Adipose tissue (tissue), 3 donors: ENCODE data around the gene BMP8A. TPM values are rescaled to one million over a fixed set of nuclear protein-coding genes. Genes with fewer than 3 reads are reported as not detected.
"Not testable (repeated sequence)": the region's sequence is repeated elsewhere in the genome, so short reads cannot be mapped to it uniquely, and the experiment has no call there.

Experiments used
- H3K27ac ChIP-seq: one replicate; pipeline ENCODE4 v1.5.1; 2013; ENCODE audit warnings: low read depth, low read length
- WGBS, 3 donors: extraction: QIAGEN DNeasy Blood & Tissue Kit; methylation state at CpG; one replicate each; pipeline ENCODE4 v1.1.7; 2013; 5-methylcytosine and 5-hydroxymethylcytosine counted together
- polyA plus RNA-seq, 3 donors: library from polyadenylated mRNA; stranded (reverse); fragments of 200-250 nt; gene quantifications; one replicate each; pipeline ENCODE4 v1.2.3, GENCODE V29; 2013
- donor health status: healthy with polysubstance abuse.
- donor health status: Bipolar disorder and iron deficiency.
- donor health status: healthy.

BMP8A gene, protein sequence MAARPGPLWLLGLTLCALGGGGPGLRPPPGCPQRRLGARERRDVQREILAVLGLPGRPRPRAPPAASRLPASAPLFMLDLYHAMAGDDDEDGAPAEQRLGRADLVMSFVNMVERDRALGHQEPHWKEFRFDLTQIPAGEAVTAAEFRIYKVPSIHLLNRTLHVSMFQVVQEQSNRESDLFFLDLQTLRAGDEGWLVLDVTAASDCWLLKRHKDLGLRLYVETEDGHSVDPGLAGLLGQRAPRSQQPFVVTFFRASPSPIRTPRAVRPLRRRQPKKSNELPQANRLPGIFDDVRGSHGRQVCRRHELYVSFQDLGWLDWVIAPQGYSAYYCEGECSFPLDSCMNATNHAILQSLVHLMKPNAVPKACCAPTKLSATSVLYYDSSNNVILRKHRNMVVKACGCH
- polyA plus RNA-seq = under 1 TPM in 2 of 3 donors, not detected in 1; 0.36 to 0.39 TPM

DNA sequence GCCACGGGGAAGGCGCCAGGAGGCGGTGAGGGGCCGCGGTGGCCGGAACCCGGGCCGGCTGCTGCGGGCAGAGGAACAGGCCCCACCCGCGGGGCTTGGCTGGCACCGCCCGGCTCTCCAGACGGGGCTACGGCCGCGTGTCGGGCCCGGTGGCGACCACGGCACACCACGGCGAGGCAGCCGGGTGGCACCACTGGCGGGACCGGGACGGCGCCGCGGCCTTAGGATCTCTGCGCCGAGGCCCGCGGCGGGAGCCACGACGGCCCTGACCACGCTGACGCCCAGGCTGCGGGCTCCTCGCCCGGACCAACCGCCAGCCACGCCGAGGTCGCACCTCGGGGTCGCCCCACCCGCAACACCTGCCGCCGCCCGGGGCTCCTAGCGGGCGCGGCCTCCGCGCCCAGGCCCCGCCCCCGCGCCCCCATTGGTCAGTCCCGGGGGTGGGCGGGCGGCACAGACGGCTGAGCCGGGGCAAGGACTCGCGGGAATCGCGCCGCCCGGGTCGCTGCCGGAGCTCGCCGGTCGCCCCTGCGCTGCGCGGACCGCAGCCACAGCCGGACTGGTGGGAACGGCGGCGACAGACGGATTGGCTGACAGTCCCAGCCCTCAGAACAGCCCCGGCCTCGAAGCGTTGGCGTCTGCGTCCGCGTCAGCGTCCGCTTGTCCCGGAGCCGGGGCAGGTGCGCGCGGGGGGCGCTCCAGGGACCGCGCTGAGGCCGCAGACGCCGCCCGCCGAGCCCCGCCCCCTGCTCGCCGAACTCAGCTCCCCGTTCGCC, at the start of gene BMP8A:
Gene BMP8A (plus strand): TSS at position 491 of the 776 bp plus-strand sequence. CDS start 356 bp downstream, outside the sequence.
- no peak within 1 kb of the TSS for H3K27ac ChIP-seq
- WGBS, 3 donors = 0 to 1% (median 1%) methylated on average over 65 to 112 of the region's 112 CpGs

DNA sequence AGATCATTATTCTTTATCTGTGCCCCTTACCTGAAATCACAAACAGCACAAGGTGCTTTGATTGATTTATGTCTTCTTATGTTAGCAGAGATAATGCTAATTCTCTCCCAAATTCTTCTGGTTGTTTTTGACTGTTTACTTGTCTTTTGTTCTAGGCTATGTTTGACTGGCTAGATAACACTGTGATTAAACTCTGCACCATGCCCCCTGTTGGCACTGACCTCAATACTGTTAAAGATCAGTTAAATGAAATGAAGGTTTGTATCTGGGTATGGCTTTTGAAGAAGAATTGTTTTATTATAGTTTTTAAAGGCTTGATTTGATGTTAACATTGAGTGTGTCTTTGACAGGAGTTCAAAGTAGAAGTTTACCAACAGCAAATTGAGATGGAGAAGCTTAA, 49.6 kb upstream of the BMP8A start:
- no peak overlapping the region for H3K27ac ChIP-seq

DNA sequence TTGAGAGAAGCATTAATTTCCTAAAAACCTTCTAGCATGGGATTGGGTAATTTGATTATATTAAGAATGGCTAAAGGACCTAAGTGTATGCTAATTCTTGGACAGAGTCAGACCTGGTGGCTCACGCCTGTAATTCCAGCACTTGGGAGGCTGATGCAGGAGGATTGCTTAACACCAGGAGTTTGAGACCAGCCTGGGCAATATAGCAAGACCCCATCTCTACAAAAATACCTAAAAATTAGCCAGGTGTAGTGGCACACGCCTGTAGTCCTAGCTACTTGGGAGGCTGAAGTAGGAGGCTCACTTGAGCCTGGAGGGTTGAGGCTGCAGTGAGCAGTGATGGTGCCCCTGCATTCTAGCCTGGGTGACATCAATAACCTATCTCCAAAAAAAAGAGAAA, 45.9 kb upstream of the BMP8A start:
- WGBS, 3 donors = 89 to 100% (median 94%) methylated on average over 2 of the region's 2 CpGs
- H3K27ac ChIP-seq = no peak overlapping the region

DNA sequence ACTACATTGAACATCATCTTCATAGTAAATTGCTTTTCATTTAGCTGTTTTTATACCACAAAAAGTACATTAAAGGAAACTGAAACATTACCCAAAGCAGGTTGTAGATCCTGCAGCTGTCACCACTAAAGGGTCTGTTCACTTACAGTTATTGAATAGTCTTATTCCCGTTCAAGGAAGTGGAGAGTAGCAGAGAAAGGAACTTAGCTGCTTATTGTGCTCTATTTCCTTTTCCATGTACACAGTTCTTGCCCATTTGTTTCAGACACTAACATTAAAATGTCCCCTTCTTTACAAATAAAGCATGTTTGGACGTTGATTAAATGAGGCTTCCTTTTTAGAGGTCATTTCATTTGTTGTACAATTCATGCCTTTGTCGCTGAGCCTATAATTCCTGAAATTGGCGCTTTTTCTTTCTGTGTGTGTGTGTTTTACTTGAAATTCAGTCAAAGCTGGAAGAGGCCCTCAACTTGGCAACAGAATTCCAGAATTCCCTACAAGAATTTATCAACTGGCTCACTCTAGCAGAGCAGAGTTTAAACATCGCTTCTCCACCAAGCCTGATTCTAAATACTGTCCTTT, 44.4 kb upstream of the BMP8A start:
- no peak overlapping the region for H3K27ac ChIP-seq
- WGBS, 3 donors = 73 to 86% (median 83%) methylated on average over 5 of the region's 5 CpGs

DNA sequence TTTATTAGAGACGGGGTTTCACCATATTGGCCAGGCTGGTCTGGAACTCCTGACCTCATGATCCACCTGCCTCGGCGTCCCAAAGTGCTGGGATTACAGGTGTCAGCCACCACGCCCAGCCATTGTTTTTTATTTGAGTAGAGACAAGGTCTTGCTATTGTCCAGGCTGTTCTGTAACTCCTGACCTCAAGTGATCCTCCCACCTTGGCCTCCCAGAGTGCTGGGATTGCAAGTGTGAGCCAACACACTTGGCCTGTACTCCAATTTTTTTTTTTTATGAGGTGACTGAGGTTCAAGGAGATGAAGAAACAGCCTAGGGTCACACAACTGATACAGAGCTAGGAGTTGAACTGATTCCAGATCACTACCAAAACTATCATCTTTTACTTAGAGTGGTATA, 41.4 kb upstream of the BMP8A start:
- 91 to 97% (median 97%) methylated on average over 4 of the region's 4 CpGs for WGBS, 3 donors
- H3K27ac ChIP-seq = not testable (repeated sequence)

DNA sequence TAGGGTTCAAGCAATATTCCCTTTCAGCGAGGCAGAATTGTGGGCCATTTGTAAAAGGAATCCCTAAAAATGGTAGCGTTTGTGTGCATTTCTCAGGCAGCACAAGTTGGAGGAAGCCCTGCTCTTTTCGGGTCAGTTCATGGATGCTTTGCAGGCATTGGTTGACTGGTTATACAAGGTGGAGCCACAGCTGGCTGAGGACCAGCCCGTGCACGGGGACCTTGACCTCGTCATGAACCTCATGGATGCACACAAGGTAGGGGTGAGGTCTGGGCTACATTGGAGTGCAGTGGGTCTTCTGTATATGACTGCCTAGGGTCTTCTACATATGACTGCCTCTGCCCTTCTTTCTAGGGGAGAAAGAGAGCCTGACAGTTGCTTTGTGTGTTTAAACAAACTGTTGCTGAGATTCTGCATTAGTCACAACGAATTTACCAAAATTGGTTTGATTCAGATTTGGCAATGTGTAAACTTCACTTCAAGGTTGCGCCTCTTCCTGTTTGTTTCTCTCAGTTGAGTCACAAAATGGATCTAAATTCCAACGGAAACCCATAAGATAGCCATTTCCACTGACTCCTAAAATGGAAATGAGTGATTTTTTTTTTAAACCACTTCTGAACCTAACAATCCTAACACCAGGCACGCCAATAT, 40.4 kb upstream of the BMP8A start:
- H3K27ac ChIP-seq = no peak overlapping the region
- 62 to 71% (median 68%) methylated on average over 10 of the region's 10 CpGs for WGBS, 3 donors

DNA sequence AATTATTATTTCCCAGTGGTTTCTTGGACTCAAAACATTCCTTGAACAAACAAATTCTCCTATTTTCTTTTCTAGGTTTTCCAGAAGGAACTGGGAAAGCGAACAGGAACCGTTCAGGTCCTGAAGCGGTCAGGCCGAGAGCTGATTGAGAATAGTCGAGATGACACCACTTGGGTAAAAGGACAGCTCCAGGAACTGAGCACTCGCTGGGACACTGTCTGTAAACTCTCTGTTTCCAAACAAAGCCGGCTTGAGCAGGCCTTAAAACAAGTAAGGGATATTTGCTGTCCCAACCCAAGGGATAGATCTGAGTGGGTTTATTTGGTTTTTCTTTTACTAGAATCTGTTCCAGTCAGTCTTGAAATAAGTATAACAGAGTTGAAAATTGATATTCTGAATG, 39.4 kb upstream of the BMP8A start:
- no peak overlapping the region for H3K27ac ChIP-seq
- 93 to 94% (median 94%) methylated on average over 7 of the region's 7 CpGs for WGBS, 3 donors

DNA sequence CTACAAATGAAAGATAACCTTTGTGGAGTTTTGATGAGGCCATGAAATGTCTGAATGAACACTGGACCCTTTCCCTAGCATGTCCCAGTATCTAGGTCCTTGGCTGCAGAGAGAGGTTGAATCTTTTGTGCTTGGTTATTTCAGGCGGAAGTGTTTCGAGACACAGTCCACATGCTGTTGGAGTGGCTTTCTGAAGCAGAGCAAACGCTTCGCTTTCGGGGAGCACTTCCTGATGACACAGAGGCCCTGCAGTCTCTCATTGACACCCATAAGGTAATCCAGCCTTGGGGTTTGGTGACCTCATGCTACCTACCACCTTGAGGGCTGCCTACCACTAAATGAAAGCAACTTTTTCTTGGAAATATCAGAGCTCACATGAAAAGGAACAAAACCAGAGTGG, 38.9 kb upstream of the BMP8A start:
- WGBS, 3 donors = 89 to 96% (median 90%) methylated on average over 5 of the region's 5 CpGs
- H3K27ac ChIP-seq = no peak overlapping the region

DNA sequence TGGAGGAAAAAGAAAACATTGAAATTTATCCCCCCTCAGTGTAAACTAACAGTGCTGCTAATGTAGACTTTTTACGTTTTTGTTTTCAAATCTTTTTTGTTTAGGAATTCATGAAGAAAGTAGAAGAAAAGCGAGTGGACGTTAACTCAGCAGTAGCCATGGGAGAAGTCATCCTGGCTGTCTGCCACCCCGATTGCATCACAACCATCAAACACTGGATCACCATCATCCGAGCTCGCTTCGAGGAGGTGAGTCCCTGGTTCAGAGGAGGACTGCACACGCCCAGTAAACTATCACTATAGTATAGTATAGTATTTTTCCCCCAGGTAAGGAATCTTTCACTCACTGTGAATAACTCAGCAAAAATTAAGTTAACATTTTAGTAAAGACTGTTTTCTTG, 37.8 kb upstream of the BMP8A start:
- WGBS, 3 donors = 65 to 80% (median 66%) methylated on average over 8 of the region's 8 CpGs
- H3K27ac ChIP-seq = no peak overlapping the region

DNA sequence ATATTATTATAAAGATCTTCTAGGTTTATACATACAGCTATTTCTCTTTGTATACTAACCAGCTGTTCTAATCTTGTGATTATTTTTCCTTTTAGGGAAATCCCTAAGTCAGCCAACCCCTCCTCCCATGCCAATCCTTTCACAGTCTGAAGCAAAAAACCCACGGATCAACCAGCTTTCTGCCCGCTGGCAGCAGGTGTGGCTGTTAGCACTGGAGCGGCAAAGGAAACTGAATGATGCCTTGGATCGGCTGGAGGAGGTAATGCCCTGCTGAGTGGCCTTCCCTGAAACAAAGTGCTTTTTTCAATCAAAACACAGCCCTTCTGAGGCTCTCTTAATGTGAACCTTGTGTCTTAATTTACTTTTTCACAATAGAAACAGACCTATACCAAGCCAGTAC, 32.4 kb upstream of the BMP8A start:
- no peak overlapping the region for H3K27ac ChIP-seq
- 90 to 96% (median 91%) methylated on average over 4 of the region's 4 CpGs for WGBS, 3 donors

DNA sequence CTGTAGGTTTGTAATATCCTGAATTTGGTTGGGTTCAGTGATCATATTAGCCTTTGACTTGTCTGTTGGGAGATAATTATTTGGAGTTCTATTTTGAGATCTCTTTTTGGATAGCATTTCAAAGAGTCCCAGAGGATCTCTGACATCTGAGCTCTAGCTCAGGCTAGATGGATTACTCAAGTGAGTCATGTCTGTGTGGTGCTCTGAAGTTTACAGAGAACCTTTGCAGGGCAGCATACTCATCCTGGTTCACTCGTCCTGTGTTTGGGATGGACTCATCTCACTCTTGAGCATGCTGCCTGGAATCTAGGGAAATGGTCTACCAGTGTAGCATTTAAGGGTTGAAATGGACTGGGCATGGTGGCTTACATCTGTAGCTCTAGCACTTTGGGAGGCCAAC, 29.4 kb upstream of the BMP8A start:
- 58 to 74% (median 63%) methylated on average over 1 of the region's 1 CpG for WGBS, 3 donors
- no peak overlapping the region for H3K27ac ChIP-seq

DNA sequence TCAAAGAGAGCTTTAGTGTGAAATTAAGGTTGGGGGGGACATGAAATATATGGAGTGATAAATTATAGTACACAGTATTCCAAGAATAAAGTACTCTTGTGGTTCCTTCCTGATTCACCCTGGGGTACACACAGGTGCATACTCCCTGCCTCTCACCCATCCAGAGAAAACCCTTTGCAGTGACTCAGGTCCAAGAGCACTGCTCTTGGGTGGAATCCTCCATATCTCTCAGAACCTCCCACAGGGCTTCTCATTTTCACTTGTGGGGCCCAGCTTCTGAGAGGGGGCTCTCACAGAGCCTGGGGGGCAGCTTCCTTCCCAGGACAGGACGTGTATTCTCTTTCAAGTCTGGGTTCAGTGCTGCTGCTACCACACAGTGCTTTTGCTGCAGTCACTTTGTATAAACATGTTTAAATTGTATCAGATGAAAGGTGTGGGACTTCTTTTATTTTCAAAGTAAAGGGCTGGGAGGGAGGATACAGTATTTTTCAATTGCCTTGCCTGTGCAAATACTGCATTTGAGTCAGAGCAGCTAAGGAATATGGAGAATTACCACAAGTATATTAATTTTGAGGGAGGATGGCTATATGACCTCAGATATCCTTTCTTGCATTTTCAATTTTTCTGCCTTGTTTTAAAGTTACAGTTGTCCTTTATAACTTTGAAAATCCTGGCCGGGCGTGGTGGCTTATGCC, 24.9 kb upstream of the BMP8A start:
- WGBS, 3 donors = 72 to 85% (median 76%) methylated on average over 3 of the region's 3 CpGs
- no peak overlapping the region for H3K27ac ChIP-seq

DNA sequence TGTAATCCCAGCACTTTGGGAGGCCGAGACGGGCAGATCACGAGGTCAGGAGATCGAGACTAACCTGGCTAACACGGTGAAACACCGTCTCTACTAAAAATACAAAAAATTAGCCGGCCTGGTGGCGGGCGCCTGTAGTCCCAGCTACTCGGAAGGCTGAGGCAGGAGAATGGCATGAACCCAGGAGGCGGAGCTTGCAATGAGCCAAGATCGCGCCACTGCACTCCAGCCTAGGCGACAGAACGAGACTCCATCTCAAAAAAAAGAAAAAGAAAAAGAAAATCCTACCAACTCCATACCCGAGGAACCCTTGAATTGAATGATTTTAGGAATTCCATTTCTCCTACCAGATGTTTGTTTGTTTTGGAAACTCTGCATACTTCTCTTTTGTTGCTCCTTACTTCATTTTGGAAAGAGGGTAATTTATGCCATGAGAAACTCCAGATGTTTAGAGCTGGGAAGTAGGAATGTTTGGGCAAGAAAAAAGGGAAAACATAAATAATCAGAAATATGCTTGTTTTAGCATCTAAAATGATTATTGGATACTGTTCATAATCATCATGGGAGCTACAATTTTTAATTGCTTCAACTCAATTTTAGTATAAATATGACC, 24.2 kb upstream of the BMP8A start:
- WGBS, 3 donors = 56 to 81% (median 74%) methylated on average over 16 of the region's 16 CpGs
- not testable (repeated sequence) for H3K27ac ChIP-seq

DNA sequence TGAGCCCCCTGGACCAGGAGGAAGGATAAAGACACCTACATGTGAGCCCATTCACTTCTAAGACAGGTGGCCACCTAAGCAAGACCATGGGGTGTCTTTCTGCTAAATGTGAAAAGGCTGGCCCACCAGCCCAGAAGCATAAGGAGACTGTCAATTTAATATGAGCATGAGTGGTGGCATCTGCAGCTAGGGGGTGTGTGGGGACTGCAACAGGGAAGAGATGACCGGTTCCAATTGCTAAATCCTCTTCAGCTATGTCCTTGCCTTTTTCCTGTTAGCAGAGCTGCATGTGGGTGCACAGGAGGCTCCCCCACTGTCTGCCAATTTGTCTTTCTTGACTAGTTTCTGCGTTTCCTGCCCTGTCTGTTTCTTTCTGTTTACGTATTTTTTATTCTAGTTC, 22.3 kb upstream of the BMP8A start:
- no peak overlapping the region for H3K27ac ChIP-seq
- 67 to 79% (median 77%) methylated on average over 3 of the region's 3 CpGs for WGBS, 3 donors

DNA sequence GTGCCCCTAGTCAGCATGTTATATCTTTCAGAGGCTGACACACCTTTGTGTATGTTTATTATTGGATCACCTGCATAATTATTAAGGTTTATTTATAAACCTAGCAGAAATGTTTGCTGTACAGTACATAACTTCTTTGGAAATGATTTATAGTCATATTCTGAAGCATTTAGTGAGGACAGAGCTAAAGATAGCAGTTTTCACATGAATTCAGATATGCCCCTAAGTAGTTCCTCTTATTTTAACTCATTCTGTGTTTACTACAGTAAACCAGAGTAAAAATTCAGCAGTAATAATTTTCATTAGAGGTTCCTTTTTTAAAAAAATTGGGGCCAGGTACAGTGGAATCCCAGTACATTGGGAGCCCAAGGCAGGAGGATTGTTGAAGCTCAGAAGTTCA, 21.4 kb upstream of the BMP8A start:
- no peak overlapping the region for H3K27ac ChIP-seq

DNA sequence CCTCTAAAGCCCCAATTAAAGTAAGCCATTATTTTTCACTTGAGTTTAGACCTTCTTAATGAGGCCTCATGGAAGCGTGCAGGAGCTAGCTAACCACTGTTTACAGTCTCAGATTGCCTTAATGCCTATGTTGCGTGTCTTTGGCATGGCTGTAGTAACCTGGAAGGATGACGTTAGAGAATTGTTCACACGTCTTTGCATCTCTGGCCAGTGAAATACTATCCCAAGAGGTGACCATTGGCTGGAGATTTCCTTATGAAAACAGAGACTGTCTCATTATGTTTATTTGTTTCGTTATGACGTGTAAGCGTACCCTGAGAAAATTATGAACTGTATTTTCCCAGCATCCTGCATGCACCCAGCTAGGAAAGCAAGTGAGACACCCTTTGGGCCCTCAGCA, 18.6 kb upstream of the BMP8A start:
- WGBS, 3 donors = 85 to 94% (median 91%) methylated on average over 7 of the region's 7 CpGs
- H3K27ac ChIP-seq = no peak overlapping the region

DNA sequence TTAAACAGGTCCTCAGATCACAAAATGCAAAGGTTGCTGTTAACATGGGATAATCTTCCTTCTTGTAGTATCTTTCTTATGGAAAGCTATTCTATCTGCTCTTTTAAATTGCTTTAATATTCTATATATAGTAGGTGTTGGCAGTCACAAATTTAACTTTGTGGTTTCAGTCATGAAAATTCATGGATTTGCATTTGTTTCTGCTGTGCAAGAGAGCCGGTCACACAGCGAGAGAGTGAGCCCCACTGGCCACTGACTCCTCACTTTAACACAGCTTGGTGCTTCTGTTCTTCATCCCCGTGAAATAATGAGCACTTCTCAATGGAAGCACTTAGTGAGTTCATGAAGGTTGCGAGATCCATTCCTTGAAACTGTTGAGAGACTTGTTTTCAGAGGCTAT, 18.1 kb upstream of the BMP8A start:
- H3K27ac ChIP-seq = no peak overlapping the region
- 94 to 97% (median 96%) methylated on average over 4 of the region's 4 CpGs for WGBS, 3 donors

DNA sequence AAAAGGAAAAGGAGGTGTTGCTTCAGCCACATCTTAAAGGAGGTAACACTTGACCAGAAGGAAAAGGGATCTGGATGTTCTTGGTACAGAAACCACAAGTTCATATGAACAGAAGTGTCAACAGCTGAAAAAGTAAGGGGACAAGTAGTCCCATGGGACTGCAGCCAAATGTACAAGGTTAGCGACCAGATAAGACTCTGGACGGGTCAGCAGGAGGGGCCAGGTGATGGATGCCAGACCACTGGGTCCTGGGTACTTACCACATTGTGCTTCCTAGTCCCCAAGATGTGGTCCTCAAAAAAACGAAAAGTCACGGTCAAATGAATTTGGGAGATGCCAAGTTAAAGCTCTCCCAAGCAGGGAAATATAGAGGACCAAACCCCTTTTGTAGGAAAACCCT, 16.6 kb upstream of the BMP8A start:
- WGBS, 3 donors = 55 to 88% (median 82%) methylated on average over 4 of the region's 4 CpGs
- no peak overlapping the region for H3K27ac ChIP-seq
